ENCODE results near the gene MLXIPL.
A peak's percentile ranks its signal among the peaks of the same experiment; 100 is the strongest.

The MLXIPL gene

GRCh38 chr7:73647725-73648592 is 23.6 kb upstream of the MLXIPL start:
- Histone ChIP-seq H3K36me3 (ENCODE audit: control insufficient read depth in 1 of 2, insufficient read depth in 2 of 2, low read depth in 1 of 2, low read length in 2 of 2) (no peaks in the 10 kb centered on the region), H3K4me3 (ENCODE audit: insufficient read depth in 1 of 2, low read depth in 1 of 2, low read length in 2 of 2) (peak overlapping the region in 1 of 2 experiments; percentile 49), H2BK5ac (ENCODE audit: low read depth, low read length, poor library complexity, severe bottlenecking) (no peak overlapping the region), H3K9me3 (ENCODE audit: control insufficient read depth, low read length) (no peaks in the 10 kb centered on the region), H2BK120ac (ENCODE audit: low read depth, low read length) (no peak overlapping the region), H4K8ac (ENCODE audit: low read length) (no peak overlapping the region), H3K4me2 (ENCODE audit: low read length, poor library complexity, severe bottlenecking) (peak overlapping the region; percentile 76), H3K27ac (ENCODE audit: low read length, poor library complexity, severe bottlenecking) (no peak overlapping the region), H3K23ac (ENCODE audit: low read length in 2 of 2) (peak overlapping the region in 1 of 2 experiments; percentile 74), H2BK12ac (ENCODE audit: low read length in 2 of 2) (no peak overlapping the region), H4K91ac (ENCODE audit: low read length) (no peak overlapping the region), H2BK15ac (ENCODE audit: low read depth, poor library complexity, severe bottlenecking) (no peak overlapping the region), H3K18ac (ENCODE audit: low read depth in 1 of 2, low read length in 2 of 2) (no peak overlapping the region), H3K4ac (ENCODE audit: low read depth in 1 of 2, low read length in 2 of 2) (no peak overlapping the region), H3K4me1 (ENCODE audit: control insufficient read depth, insufficient read depth, low read depth, low read length) (peaks cover 9% of the 10 kb centered on the region), H2AK5ac (ENCODE audit: low read length, severe bottlenecking) (no peak overlapping the region), H2AFZ (ENCODE audit: low read depth, low read length) (peak overlapping the region; percentile 18), H3K9ac (ENCODE audit: low read length) (no peak overlapping the region), H3K14ac (ENCODE audit: low read length in 2 of 2) (no peak overlapping the region), H3K27me3 (ENCODE audit: control insufficient read depth in 1 of 2, insufficient read depth in 1 of 2, low read length in 2 of 2) (peaks cover 71 to 78% of the 10 kb centered on the region in 2 experiments), H3K79me1 (replicated peaks; ENCODE audit: low read length, poor library complexity, severe bottlenecking) (no peaks in the 10 kb centered on the region)
- WGBS, result 1% methylated on average over 54 of the region's 62 CpGs
- no peak for DNase-seq

GRCh38 chr7:73646785-73647724 is 22.7 kb upstream of the MLXIPL start:
- H3K9ac ChIP-seq (ENCODE audit: low read length), result no peak overlapping the region
- H3K4me1 ChIP-seq (ENCODE audit: control insufficient read depth, insufficient read depth, low read depth, low read length), result peaks cover 9% of the 10 kb centered on the region
- no peak overlapping the region for H2AK5ac ChIP-seq (ENCODE audit: low read length, severe bottlenecking)
- H3K4me2 ChIP-seq (ENCODE audit: low read length, poor library complexity, severe bottlenecking), result no peak overlapping the region
- no peak overlapping the region for H3K4me3 ChIP-seq (ENCODE audit: insufficient read depth in 1 of 2, low read depth in 1 of 2, low read length in 2 of 2)
- H3K79me1 ChIP-seq (replicated peaks; ENCODE audit: low read length, poor library complexity, severe bottlenecking), result no peaks in the 10 kb centered on the region
- 46% methylated on average over 12 of the region's 16 CpGs for WGBS
- no peak overlapping the region for H3K23ac ChIP-seq (ENCODE audit: low read length in 2 of 2)
- H2BK15ac ChIP-seq (ENCODE audit: low read depth, poor library complexity, severe bottlenecking), result no peak overlapping the region
- no peak overlapping the region for H4K91ac ChIP-seq (ENCODE audit: low read length)
- no peak overlapping the region for H2AFZ ChIP-seq (ENCODE audit: low read depth, low read length)
- no peak for DNase-seq
- H3K27me3 ChIP-seq (ENCODE audit: control insufficient read depth in 1 of 2, insufficient read depth in 1 of 2, low read length in 2 of 2), result peaks cover 71 to 79% of the 10 kb centered on the region in 2 experiments
- H3K9me3 ChIP-seq (ENCODE audit: control insufficient read depth, low read length), result no peaks in the 10 kb centered on the region
- H3K18ac ChIP-seq (ENCODE audit: low read depth in 1 of 2, low read length in 2 of 2), result no peak overlapping the region
- H2BK12ac ChIP-seq (ENCODE audit: low read length in 2 of 2), result no peak overlapping the region
- H2BK5ac ChIP-seq (ENCODE audit: low read depth, low read length, poor library complexity, severe bottlenecking), result no peak overlapping the region
- no peak overlapping the region for H2BK120ac ChIP-seq (ENCODE audit: low read depth, low read length)
- H3K36me3 ChIP-seq (ENCODE audit: control insufficient read depth in 1 of 2, insufficient read depth in 2 of 2, low read depth in 1 of 2, low read length in 2 of 2), result no peaks in the 10 kb centered on the region
- no peak overlapping the region for H3K27ac ChIP-seq (ENCODE audit: low read length, poor library complexity, severe bottlenecking)
- no peak overlapping the region for H3K14ac ChIP-seq (ENCODE audit: low read length in 2 of 2)
- no peak overlapping the region for H4K8ac ChIP-seq (ENCODE audit: low read length)
- no peak overlapping the region for H3K4ac ChIP-seq (ENCODE audit: low read depth in 1 of 2, low read length in 2 of 2)

- Histone ChIP-seq H2BK5ac (ENCODE audit: low read depth, low read length, poor library complexity, severe bottlenecking) (no peak overlapping the region), H2AK5ac (ENCODE audit: low read length, severe bottlenecking) (no peak overlapping the region), H3K23ac (ENCODE audit: low read length in 2 of 2) (no peak overlapping the region), H2BK120ac (ENCODE audit: low read depth, low read length) (no peak overlapping the region), H4K8ac (ENCODE audit: low read length) (no peak overlapping the region), H3K4ac (ENCODE audit: low read depth in 1 of 2, low read length in 2 of 2) (no peak overlapping the region), H3K79me1 (replicated peaks; ENCODE audit: low read length, poor library complexity, severe bottlenecking) (no peaks in the 10 kb centered on the region), H3K18ac (ENCODE audit: low read depth in 1 of 2, low read length in 2 of 2) (no peak overlapping the region), H2BK15ac (ENCODE audit: low read depth, poor library complexity, severe bottlenecking) (no peak overlapping the region), H3K9ac (ENCODE audit: low read length) (no peak overlapping the region), H3K9me3 (ENCODE audit: control insufficient read depth, low read length) (no peaks in the 10 kb centered on the region), H2AFZ (ENCODE audit: low read depth, low read length) (no peak overlapping the region), H4K91ac (ENCODE audit: low read length) (no peak overlapping the region), H3K36me3 (ENCODE audit: control insufficient read depth in 1 of 2, insufficient read depth in 2 of 2, low read depth in 1 of 2, low read length in 2 of 2) (no peaks in the 10 kb centered on the region), H3K4me2 (ENCODE audit: low read length, poor library complexity, severe bottlenecking) (no peak overlapping the region), H2BK12ac (ENCODE audit: low read length in 2 of 2) (no peak overlapping the region), H3K4me3 (ENCODE audit: insufficient read depth in 1 of 2, low read depth in 1 of 2, low read length in 2 of 2) (no peak overlapping the region), H3K27ac (ENCODE audit: low read length, poor library complexity, severe bottlenecking) (no peak overlapping the region), H3K4me1 (ENCODE audit: control insufficient read depth, insufficient read depth, low read depth, low read length) (peaks cover 9% of the 10 kb centered on the region), H3K14ac (ENCODE audit: low read length in 2 of 2) (no peak overlapping the region), H3K27me3 (ENCODE audit: control insufficient read depth in 1 of 2, insufficient read depth in 1 of 2, low read length in 2 of 2) (peaks cover 61 to 72% of the 10 kb centered on the region in 2 experiments)
- WGBS, result 74% methylated on average over 4 of the region's 4 CpGs
- DNase-seq, result no peak
These were observed 21.4 kb upstream of the MLXIPL start for GRCh38 chr7:73645643-73646174.
